HepG2 (cell line): ENCODE data around the gene STK36. TPM values are rescaled to one million over a fixed set of nuclear protein-coding genes. Genes with fewer than 3 reads are reported as not detected.
A peak's percentile ranks its signal among the peaks of the same experiment; 100 is the strongest.

Experiments used
- ASH2L ChIP-seq: fragments of 300-600, 200-600 bp; sonication (generic); IDR thresholded peaks from 2 replicates; pipeline ENCODE4 v1.7.0; 2017; ENCODE audit warnings: low read depth, mild to moderate bottlenecking, moderate library complexity, mixed read lengths, low read length; ENCODE audit not compliant: insufficient read length
- CERS6 ChIP-seq: sonication (generic); formaldehyde crosslinking; IDR thresholded peaks from 2 replicates; pipeline ENCODE4 v1.5.0; 2020; ENCODE audit warnings: missing genetic modification reagents
- HDAC1 ChIP-seq: sonication (generic); formaldehyde crosslinking; IDR thresholded peaks from 2 replicates; pipeline ENCODE4 v1.5.1; 2020; ENCODE audit warnings: mild to moderate bottlenecking, missing genetic modification reagents
- HMGA1 ChIP-seq: sonication (generic); formaldehyde crosslinking; conservative IDR thresholded peaks from 2 replicates; pipeline ENCODE4 v1.4.0; 2020; ENCODE audit warnings: missing genetic modification reagents
- NFAT5 ChIP-seq: sonication (generic); formaldehyde crosslinking; IDR thresholded peaks from 2 replicates; pipeline ENCODE4 v1.4.0; 2020; ENCODE audit warnings: missing genetic modification reagents
- NR2C2 ChIP-seq: sonication (generic); formaldehyde crosslinking; IDR thresholded peaks from 2 replicates; pipeline ENCODE4 v1.4.0; 2020; ENCODE audit warnings: missing genetic modification reagents, mild to moderate bottlenecking, moderate library complexity, borderline replicate concordance
- REL ChIP-seq: sonication (generic); formaldehyde crosslinking; conservative IDR thresholded peaks from 2 replicates; pipeline ENCODE4 v1.8.0; 2022; ENCODE audit warnings: mild to moderate bottlenecking, missing genetic modification reagents, moderate library complexity
- STAT5B ChIP-seq: sonication (generic); formaldehyde crosslinking; IDR thresholded peaks from 2 replicates; pipeline ENCODE4 v1.4.0; 2020; ENCODE audit warnings: missing genetic modification reagents
- ZFP62 ChIP-seq: sonication (generic); formaldehyde crosslinking; IDR thresholded peaks from 2 replicates; pipeline ENCODE4 v1.4.0; 2020; ENCODE audit warnings: missing genetic modification reagents
- ZNF180 ChIP-seq: sonication (generic); formaldehyde crosslinking; IDR thresholded peaks from 2 replicates; pipeline ENCODE4 v1.4.0; 2020; ENCODE audit warnings: low read depth, missing genetic modification reagents, borderline replicate concordance
- ZNF382 ChIP-seq: sonication (generic); formaldehyde crosslinking; IDR thresholded peaks from 2 replicates; pipeline ENCODE4 v1.5.0; 2020; ENCODE audit warnings: missing genetic modification reagents, mild to moderate bottlenecking, borderline replicate concordance
- ZNF567 ChIP-seq: sonication (generic); formaldehyde crosslinking; IDR thresholded peaks from 2 replicates; pipeline ENCODE4 v1.8.1; 2023; ENCODE audit warnings: mild to moderate bottlenecking, missing genetic modification reagents, borderline replicate concordance
- ZNF609 ChIP-seq: sonication (generic); formaldehyde crosslinking; IDR thresholded peaks from 2 replicates; pipeline ENCODE4 v1.4.0; 2020; ENCODE audit warnings: mild to moderate bottlenecking, missing genetic modification reagents, borderline replicate concordance
- ZSCAN29 ChIP-seq: sonication (generic); formaldehyde crosslinking; conservative IDR thresholded peaks from 2 replicates; pipeline ENCODE4 v1.4.0; 2020; ENCODE audit warnings: mild to moderate bottlenecking, missing genetic modification reagents
- polyA plus RNA-seq, 8 experiments: library from polyadenylated mRNA; depleted of rRNA in 3 of 8; stranded (reverse) in 7 of 8; unstranded in 1 of 8; fragments of >200 nt; fragmentation: Illumina TruSeq in 4 of 8; extraction: Trizol in 4 of 8; gene quantifications; 2 replicates each; pipeline versions ENCODE4 v1.2.1 to v1.2.3, GENCODE V29; 2011 to 2016; ENCODE audit warnings: low read depth in 4 of 8, missing spikeins in 1 of 8, mixed read lengths in 1 of 8; ENCODE audit not compliant: insufficient read depth in 1 of 8
- total RNA-seq, 5 experiments: library from RNA; depleted of rRNA; stranded (reverse); fragments of >200 nt; fragmentation: Illumina TruSeq; extraction: Trizol; gene quantifications; 2 replicates each; pipeline ENCODE4 v1.2.3, GENCODE V29; 2016; ENCODE audit warnings: low read depth in 1 of 5
- TF ChIP-seq, protein P1 (sequence below): sonication (generic); formaldehyde crosslinking; conservative IDR thresholded peaks from 2 replicates; pipeline ENCODE4 v1.8.0; 2022; ENCODE audit warnings: low read depth, missing genetic modification reagents

The STK36 gene
- total and polyA plus RNA-seq, 2 of the 13 experiments (the other 11 are each of a cell fraction or from before 2014, with no cell fraction given), result 45.9 to 83.5 TPM

GRCh38 chr2:218710687-218711549 lies 39.0 kb downstream of the STK36 start, which contains the start of gene TTLL4 (continued):
- TF ChIP-seq NFAT5 (CRISPR knock-in tag) (0 out of 2 replicates have a peak, but pooled peaks have one; percentile 23), HDAC1 (peak; percentile 98), ZSCAN29 (peak; percentile 89), ZNF567 (CRISPR knock-in tag) (peak; percentile 99), ASH2L (peak; percentile 95), REL (CRISPR knock-in tag) (no peak), NR2C2 (CRISPR knock-in tag) (peak; percentile 75), ZNF382 (CRISPR knock-in tag) (no peak), STAT5B (peak; percentile 88; the same call in 1 of the 2 replicates), ZFP62 (no peak; the same call in 1 of the 2 replicates), ZNF180 (CRISPR knock-in tag) (no peak), CERS6 (CRISPR knock-in tag) (no peak), HMGA1 (CRISPR knock-in tag) (no peak), ZNF609 (CRISPR knock-in tag) (peak; percentile 83)
- TF ChIP-seq, protein P1, sequence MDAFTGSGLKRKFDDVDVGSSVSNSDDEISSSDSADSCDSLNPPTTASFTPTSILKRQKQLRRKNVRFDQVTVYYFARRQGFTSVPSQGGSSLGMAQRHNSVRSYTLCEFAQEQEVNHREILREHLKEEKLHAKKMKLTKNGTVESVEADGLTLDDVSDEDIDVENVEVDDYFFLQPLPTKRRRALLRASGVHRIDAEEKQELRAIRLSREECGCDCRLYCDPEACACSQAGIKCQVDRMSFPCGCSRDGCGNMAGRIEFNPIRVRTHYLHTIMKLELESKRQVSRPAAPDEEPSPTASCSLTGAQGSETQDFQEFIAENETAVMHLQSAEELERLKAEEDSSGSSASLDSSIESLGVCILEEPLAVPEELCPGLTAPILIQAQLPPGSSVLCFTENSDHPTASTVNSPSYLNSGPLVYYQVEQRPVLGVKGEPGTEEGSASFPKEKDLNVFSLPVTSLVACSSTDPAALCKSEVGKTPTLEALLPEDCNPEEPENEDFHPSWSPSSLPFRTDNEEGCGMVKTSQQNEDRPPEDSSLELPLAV (CRISPR knock-in tag), result no peak
